GM12878 (cell line): Measurements from ENCODE around the gene ASPHD1. TPM values are rescaled to one million over a fixed set of nuclear protein-coding genes. Genes with fewer than 3 reads are reported as not detected.

Experiments
- ATAC-seq: fragments of 200-7000 bp; cut with Tn5 transposase; 3 replicates; pipeline ENCODE4 v1.9.1; 2020; ENCODE audit warnings: mild to moderate bottlenecking, moderate library complexity
- BruUV-seq: library from RNA; stranded (reverse); fragments of 400-500 nt; replicated peaks from 2 replicates; lab custom pipeline; 2021; lab: Mats Ljungman, UMichigan
- CTCF ChIA-PET: fragments of 300-600 bp; sonication (Branson Sonifier 250); formaldehyde crosslinking; extraction: SDS; loops from one replicate; lab custom pipeline; 2021; ENCODE audit warnings: inconsistent platforms; lab: Yijun Ruan, JAX
- POLR2A ChIA-PET: fragments of 350-600 bp; formaldehyde crosslinking; extraction: SDS; loops from one replicate; lab custom pipeline; 2021; ENCODE audit warnings: inconsistent platforms; lab: Charles Lee
- RAD21 ChIA-PET: fragments of 300-600 bp; sonication (Branson Sonifier 250); formaldehyde crosslinking; loops from one replicate; lab custom pipeline; 2023; ENCODE audit warnings: antibody characterized with exemption; ENCODE audit not compliant: unreplicated experiment; lab: Charles Lee
- SMC1A ChIA-PET: fragments of 300-600 bp; sonication (Branson Sonifier 250); formaldehyde crosslinking; loops from one replicate; lab custom pipeline; 2023; ENCODE audit not compliant: unreplicated experiment, uncharacterized antibody; lab: Charles Lee
- DNase-seq: peaks from one replicate; pipeline ENCODE4 v3.0.0-alpha.2; 2011; ENCODE audit warnings: low read depth, low spot score
- FAIRE-seq: peaks from 3 replicates; lab custom pipeline; 2011; peaks lifted over from hg19 to GRCh38; lab: Jason Lieb, UNC
- H2AFZ ChIP-seq: 2 replicates; pipeline ENCODE4 v1.6.0; 2011; ENCODE audit warnings: low read depth, low read length, control low read depth; ENCODE audit not compliant: control insufficient read depth
- H3K27ac ChIP-seq: 2 replicates; pipeline ENCODE4 v1.5.1; 2011; ENCODE audit warnings: control low read depth; ENCODE audit not compliant: control insufficient read depth, insufficient read depth
- H3K27me3 ChIP-seq, 2 experiments: replicated peaks in 1 of 2; 2 replicates each; pipeline versions ENCODE4 v1.6.0 to v1.6.1; 2011; ENCODE audit warnings: low read length in 1 of 2; ENCODE audit not compliant: control insufficient read depth in 2 of 2, insufficient read depth in 2 of 2
- H3K36me3 ChIP-seq, 2 experiments: 2 replicates each; pipeline ENCODE4 v1.5.1; 2011; ENCODE audit warnings: low read length in 1 of 2; ENCODE audit not compliant: control insufficient read depth in 2 of 2, insufficient read depth in 2 of 2
- H3K4me1 ChIP-seq: 2 replicates; pipeline ENCODE4 v1.6.1; 2011; ENCODE audit warnings: mild to moderate bottlenecking, low read length, moderate library complexity, mixed read lengths; ENCODE audit not compliant: control insufficient read depth, insufficient read depth
- H3K4me2 ChIP-seq: 2 replicates; pipeline ENCODE4 v1.6.0; 2011; ENCODE audit warnings: control low read depth; ENCODE audit not compliant: control insufficient read depth, insufficient read depth
- H3K4me3 ChIP-seq: fragments of 200-600 bp; sonication (generic); 2 replicates; pipeline ENCODE4 v1.5.1; 2016
- H3K79me2 ChIP-seq: 2 replicates; pipeline ENCODE4 v1.6.0; 2011; ENCODE audit warnings: low read length; ENCODE audit not compliant: control insufficient read depth, insufficient read depth
- H3K9ac ChIP-seq: 2 replicates; pipeline ENCODE4 v1.8.0; 2011; ENCODE audit warnings: low read length, control low read depth, mixed read lengths; ENCODE audit not compliant: control insufficient read depth, insufficient read depth
- H3K9me3 ChIP-seq: replicated peaks from 3 replicates; pipeline ENCODE4 v1.5.1; 2011; ENCODE audit warnings: mild to moderate bottlenecking, low read length; ENCODE audit not compliant: control insufficient read depth, insufficient read depth
- H4K20me1 ChIP-seq: 2 replicates; pipeline ENCODE4 v1.6.0; 2011; ENCODE audit not compliant: control insufficient read depth, insufficient read depth
- BACH1 ChIP-seq: fragments of 450-650 bp; IDR thresholded peaks from 2 replicates; pipeline ENCODE4 v1.6.1; 2017; ENCODE audit warnings: mild to moderate bottlenecking, borderline replicate concordance
- BCLAF1 ChIP-seq: fragments of 450-650 bp; IDR thresholded peaks from 2 replicates; pipeline ENCODE4 v1.6.1; 2017; ENCODE audit warnings: antibody characterized with exemption, mild to moderate bottlenecking, moderate library complexity
- EGR1 ChIP-seq, 2 experiments: IDR thresholded peaks; 1 replicate in 1 of 2; 2 replicates in 1 of 2; pipeline ENCODE4 v1.6.1; 2011 to 2012; ENCODE audit warnings: low read depth in 2 of 2, low read length in 2 of 2, borderline replicate concordance in 1 of 2, mild to moderate bottlenecking in 1 of 2, moderate library complexity in 1 of 2
- GABPA ChIP-seq: IDR thresholded peaks from 2 replicates; pipeline ENCODE4 v1.6.1; 2014; ENCODE audit warnings: antibody characterized with exemption, low read depth, mild to moderate bottlenecking, inconsistent platforms
- IRF3 ChIP-seq: fragments of 450-650 bp; IDR thresholded peaks from 2 replicates; pipeline ENCODE4 v1.6.1; 2014; ENCODE audit warnings: mild to moderate bottlenecking
- KDM1A ChIP-seq: fragments of 200-600 bp; sonication (generic); IDR thresholded peaks from 2 replicates; pipeline ENCODE4 v1.6.1; 2016; ENCODE audit warnings: borderline replicate concordance
- MEF2B ChIP-seq: fragments of 450-650 bp; IDR thresholded peaks from 2 replicates; pipeline ENCODE4 v1.6.1; 2018; ENCODE audit warnings: mild to moderate bottlenecking, moderate library complexity; ENCODE audit not compliant: partially characterized antibody, poor library complexity, severe bottlenecking
- NFIC ChIP-seq: IDR thresholded peaks from 2 replicates; pipeline ENCODE4 v1.6.1; 2012; ENCODE audit warnings: low read depth, mild to moderate bottlenecking, inconsistent platforms, low read length, moderate library complexity
- NFYA ChIP-seq: IDR thresholded peaks from 2 replicates; pipeline ENCODE4 v1.6.1; 2011; ENCODE audit warnings: low read depth, mild to moderate bottlenecking, low read length, improper control_type of control experiment, borderline replicate concordance
- SKIL ChIP-seq: fragments of 450-650 bp; IDR thresholded peaks from 2 replicates; pipeline ENCODE4 v1.6.1; 2017; ENCODE audit warnings: mild to moderate bottlenecking, low read depth, inconsistent platforms; ENCODE audit not compliant: poor library complexity, severe bottlenecking
- SMC3 ChIP-seq: IDR thresholded peaks from 2 replicates; pipeline ENCODE4 v1.6.1; 2011; ENCODE audit warnings: low read length, improper control_type of control experiment, borderline replicate concordance
- TARDBP ChIP-seq: IDR thresholded peaks from 2 replicates; pipeline ENCODE4 v1.6.1; 2016; ENCODE audit warnings: borderline replicate concordance
- USF2 ChIP-seq: IDR thresholded peaks from 2 replicates; pipeline ENCODE4 v1.6.1; 2011; ENCODE audit warnings: low read depth, low read length, improper control_type of control experiment, borderline replicate concordance
- ZNF217 ChIP-seq: fragments of 450-650 bp; IDR thresholded peaks from 2 replicates; pipeline ENCODE4 v1.6.1; 2017; ENCODE audit warnings: antibody characterized with exemption, mild to moderate bottlenecking
- WGBS: methylation state at CpG from one replicate; pipeline ENCODE4 v1.1.6; 2016; ENCODE audit warnings: low lambda C conversion rate; ENCODE audit not compliant: insufficient replicate concordance, insufficient coverage; ENCODE audit errors: missing lambda C conversion rate; 5-methylcytosine and 5-hydroxymethylcytosine counted together
- in situ Hi-C: fragments of 300-500 bp; cut with MboI; formaldehyde crosslinking; loops from 9 replicates; pipeline ENCODE4 v1.14.3; 2018; ENCODE audit warnings: mixed read lengths
- intact Hi-C: fragments of 100-400 bp; cut with micrococcal nuclease; formaldehyde crosslinking; loops from one replicate; pipeline ENCODE4 v1.14.2; 2022; ENCODE audit not compliant: unreplicated experiment
- polyA plus RNA-seq, 11 experiments: library from polyadenylated mRNA; depleted of rRNA in 4 of 11; unstranded in 6 of 11; stranded (reverse) in 5 of 11; fragments of >200 nt; fragmentation: Nextera tagmentation in 4 of 11; fragmentation: Illumina TruSeq in 1 of 11; extraction: Ambion mirVana in 4 of 11; extraction: Trizol in 1 of 11; gene quantifications; 1 replicate in 1 of 11; 2 replicates in 10 of 11; pipeline versions ENCODE4 v1.2.1 to v1.2.3, GENCODE V29; 2011 to 2016; ENCODE audit warnings: inconsistent platforms in 2 of 11, missing spikeins in 2 of 11, low read depth in 1 of 11
- total RNA-seq, 4 experiments: library from RNA; depleted of rRNA in 3 of 4; stranded (reverse); fragments of >200 nt in 3 of 4; fragmentation: Illumina TruSeq in 1 of 4; extraction: Trizol in 1 of 4; gene quantifications; 2 replicates each; pipeline versions ENCODE4 v1.2.1 to v1.2.3, GENCODE V29; 2013 to 2021

The ASPHD1 gene
- total and polyA plus RNA-seq, 10 of the 15 experiments (the other 5 are each of a cell fraction or from before 2014, with no cell fraction given) = not detected

GRCh38 chr16:29893553-29893952 is 6.7 kb upstream of the ASPHD1 start:
- TF ChIP-seq NFYA = no peak
- TF ChIP-seq SMC3 = no peak
- no peak for TF ChIP-seq ZNF217
- TF ChIP-seq USF2 = no peak
- no peak for TF ChIP-seq SKIL
- TF ChIP-seq KDM1A = no peak
- no peak for TF ChIP-seq MEF2B
- no peak for TF ChIP-seq IRF3
- no peak for TF ChIP-seq EGR1 (IDR thresholded peaks at IDR 0.05; ENCODE audit: borderline replicate concordance in 1 of 2, low read depth in 2 of 2, low read length in 2 of 2)
- TF ChIP-seq GABPA = no peak
- TF ChIP-seq BACH1 = no peak
- no peak for TF ChIP-seq BCLAF1
- no peak for TF ChIP-seq NFIC
- TF ChIP-seq TARDBP = no peak
- CTCF ChIA-PET = interaction anchor here (0.7 kb wide), 1 partner anchor 44 kb away, joined by 3 read pairs; no protein-coding TSS in a partner anchor

More at GRCh38 chr16:29893553-29893952, 6.7 kb upstream of the ASPHD1 start:
- intact Hi-C loops = no loop called here
- Histone ChIP-seq H3K9me3 (no peaks in the 10 kb centered on the region), H4K20me1 (no peaks in the 10 kb centered on the region), H3K36me3 (no peaks in the 10 kb centered on the region), H3K4me1 (no peaks in the 10 kb centered on the region), H3K9ac (no peak overlapping the region), H3K27ac (no peak overlapping the region), H3K79me2 (no peaks in the 10 kb centered on the region), H3K27me3 (no peaks in the 10 kb centered on the region; a peak in 1 of 4 replicates), H3K4me3 (no peak overlapping the region), H3K4me2 (no peak overlapping the region), H2AFZ (no peak overlapping the region)
- RAD21 ChIA-PET = no interaction called here
- DNase-seq (no peak), ATAC-seq (no peak), FAIRE-seq (no peak)
- POLR2A ChIA-PET = no interaction called here
- in situ Hi-C loops = no loop called here
- BruUV-seq = no TSS peak
- SMC1A ChIA-PET = no interaction called here
- WGBS = 3% methylated on average over 3 of the region's 3 CpGs
